Activated CD4-positive, alpha-beta T cell treated with anti-CD3 and anti-CD28 coated beads, Interleukin-2, amount 50 U/mL, for 16 hours (primary cell): ENCODE results near the gene RNF150.

Source experiments
- DNase-seq: peaks from one replicate; pipeline ENCODE4 v3.0.0-alpha.2; 2020

The RNF150 gene

DNA sequence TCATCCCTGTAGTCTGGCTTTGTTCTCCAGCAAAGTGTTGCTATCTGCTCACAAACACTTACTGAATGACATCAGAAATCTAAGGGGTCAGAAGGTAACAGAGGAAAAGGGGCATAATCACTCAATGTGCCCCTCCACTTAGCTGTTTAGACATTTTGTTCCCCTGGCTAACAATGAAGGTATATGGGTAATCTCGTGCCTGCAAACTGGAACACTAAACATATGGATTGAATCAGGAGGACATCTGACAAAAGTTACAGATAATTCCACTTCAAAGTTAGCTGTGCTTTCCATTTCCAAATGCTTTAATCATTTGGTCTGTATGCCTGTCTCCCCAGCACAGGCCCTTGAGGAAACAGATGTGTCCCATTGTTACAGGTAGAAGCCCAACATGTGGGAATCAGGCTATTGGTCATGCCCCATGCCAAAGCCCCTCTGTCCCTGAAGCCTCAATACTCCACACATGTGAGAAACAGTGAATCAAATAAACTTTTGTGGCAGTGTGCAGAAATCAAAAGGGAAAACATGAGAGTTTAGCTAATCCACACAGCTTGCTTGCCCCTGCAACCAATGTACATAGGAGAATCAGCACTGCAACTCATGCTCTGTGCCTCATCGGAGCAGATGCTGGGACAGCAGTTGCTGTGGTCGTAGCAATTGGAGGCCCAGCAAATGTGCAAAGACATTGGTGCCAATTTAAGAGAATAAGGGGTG, 111.7 kb downstream of the RNF150 start:
- DNase-seq = no peak

- DNase-seq = no peak
Measured at GRCh38 chr4:141020801-141021261, 112.4 kb downstream of the RNF150 start.

GRCh38 chr4:141019768-141020167, 113.5 kb downstream of the RNF150 start:
- no peak for DNase-seq

DNA sequence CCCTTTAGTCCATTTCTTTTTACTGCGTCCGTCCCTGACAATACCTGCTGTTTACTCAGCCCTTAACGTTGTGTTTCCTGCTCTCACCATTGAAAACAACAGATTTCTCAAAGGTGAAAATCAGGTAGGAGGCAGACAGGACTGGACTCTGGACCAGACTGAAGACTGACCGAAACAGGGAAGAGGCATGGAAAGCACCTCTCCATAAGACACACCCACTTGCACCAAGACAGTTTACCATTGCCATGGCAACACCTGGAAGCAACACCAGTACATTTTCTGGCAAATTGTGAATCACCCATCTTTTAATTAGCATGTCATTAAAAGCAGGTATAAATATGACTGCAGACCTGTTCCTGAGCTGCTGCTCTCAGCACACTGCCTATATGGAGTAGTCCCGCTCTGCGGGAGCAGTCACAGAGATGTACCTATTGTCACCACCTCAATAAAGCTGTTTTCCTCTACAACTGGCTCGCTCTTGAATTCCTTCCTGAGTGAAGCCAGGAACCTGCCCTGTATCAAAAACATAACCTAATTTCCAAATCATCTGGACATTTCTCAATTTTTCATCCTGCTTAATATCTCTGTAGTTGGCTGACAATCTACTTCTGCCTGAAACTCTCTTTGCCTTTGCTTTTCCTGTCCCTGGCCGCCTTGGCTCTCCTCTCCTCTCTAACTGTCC, 117.0 kb downstream of the RNF150 start:
- DNase-seq = no peak

GRCh38 chr4:141013899-141014298, 119.4 kb downstream of the RNF150 start:
- no peak for DNase-seq

DNA sequence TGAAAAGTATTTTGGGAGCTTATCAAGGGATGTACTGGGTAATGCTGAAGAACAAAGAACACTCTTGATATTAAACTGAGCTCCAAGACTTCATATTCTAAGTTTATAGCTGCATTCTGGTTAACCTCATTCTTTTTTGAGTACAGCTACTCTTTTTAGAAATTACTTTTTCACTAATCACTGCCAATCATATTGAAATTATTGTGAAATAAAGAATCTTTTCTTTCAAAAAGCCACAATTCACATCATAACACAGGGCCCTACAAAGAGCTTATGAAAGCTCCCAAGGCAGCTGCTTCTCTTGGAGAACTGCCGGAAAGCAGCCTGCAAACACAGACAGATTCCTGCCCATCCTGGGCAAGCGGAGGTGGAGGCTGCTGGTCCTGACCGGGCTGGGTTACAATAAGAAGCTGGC, 121.4 kb downstream of the RNF150 start:
- DNase-seq = no peak

- DNase-seq = no peak
Measured at GRCh38 chr4:141009931-141010330, 123.3 kb downstream of the RNF150 start.

DNA sequence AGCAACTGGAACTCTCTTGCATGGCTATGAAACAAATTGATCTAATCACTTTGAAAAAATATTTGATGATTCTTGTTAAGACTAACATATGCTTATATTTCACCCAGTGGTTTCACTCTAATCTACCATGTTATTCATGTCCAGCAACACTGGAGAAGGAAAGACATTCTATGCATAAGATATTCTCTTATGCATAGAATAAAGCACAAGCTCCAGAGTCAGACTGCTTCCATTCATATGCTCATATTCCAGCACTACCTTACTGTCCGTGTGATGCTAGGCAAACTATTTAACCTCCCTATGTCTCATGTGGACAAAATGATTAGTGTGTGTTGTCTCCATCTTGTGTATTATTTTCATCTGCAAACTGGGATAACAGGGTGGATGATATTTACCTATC, 124.1 kb downstream of the RNF150 start:
- DNase-seq = no peak

DNA sequence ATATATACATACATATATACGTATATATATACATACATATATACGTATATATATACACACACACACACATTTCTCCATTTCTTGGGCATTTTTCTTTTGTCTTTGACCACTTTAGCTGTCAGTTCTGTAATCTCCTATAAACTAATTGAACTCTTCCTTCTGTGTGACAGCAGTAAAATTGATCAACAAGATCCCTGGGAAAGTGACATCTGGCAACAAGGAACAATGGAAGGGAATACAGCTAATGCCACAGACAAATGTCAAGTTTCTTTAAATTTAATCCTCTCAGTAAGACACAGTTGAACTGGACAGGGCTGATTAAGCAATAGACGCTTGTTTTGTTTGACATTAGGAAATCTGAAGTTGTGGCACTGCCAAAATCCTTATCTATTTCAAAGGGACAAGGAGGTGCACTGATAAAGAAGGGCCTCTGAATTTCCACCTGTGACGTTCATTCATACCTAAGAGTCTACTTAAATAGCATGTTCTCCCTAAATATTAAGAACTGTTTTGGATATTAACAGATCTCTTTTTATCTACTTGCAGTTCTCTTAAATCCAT, 126.9 kb downstream of the RNF150 start:
- DNase-seq = no peak

DNA sequence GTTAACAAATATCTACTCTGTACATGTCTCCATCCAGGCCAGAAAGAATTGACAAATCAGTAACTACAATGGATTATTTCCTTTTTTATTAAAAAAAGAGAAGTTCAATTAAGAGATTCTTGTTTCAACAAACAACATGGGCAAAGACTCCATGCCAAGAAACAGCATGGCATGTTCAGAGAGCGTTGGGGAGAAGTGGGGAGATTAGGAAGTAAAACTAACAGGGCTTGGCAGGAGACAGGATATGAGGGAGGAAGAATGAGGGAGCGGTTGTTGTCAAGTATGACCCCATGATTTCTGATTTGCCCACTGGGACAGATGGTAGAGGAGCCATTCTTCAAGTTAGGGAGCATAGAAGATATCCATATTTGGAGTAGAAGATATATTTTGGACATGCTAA, 128.4 kb downstream of the RNF150 start:
- DNase-seq = no peak

GRCh38 chr4:141003193-141003592, 130.1 kb downstream of the RNF150 start:
- no peak for DNase-seq

GRCh38 chr4:141002323-141002805, 130.9 kb downstream of the RNF150 start:
- DNase-seq = no peak

- no peak for DNase-seq
Measured at GRCh38 chr4:140996766-140997165, 136.5 kb downstream of the RNF150 start.

GRCh38 chr4:140995058-140995457, 138.2 kb downstream of the RNF150 start:
- DNase-seq = no peak

- no peak for DNase-seq
Measured at GRCh38 chr4:140994015-140994414, 139.3 kb downstream of the RNF150 start.

GRCh38 chr4:140993370-140993769, 139.9 kb downstream of the RNF150 start:
- DNase-seq = no peak

DNA sequence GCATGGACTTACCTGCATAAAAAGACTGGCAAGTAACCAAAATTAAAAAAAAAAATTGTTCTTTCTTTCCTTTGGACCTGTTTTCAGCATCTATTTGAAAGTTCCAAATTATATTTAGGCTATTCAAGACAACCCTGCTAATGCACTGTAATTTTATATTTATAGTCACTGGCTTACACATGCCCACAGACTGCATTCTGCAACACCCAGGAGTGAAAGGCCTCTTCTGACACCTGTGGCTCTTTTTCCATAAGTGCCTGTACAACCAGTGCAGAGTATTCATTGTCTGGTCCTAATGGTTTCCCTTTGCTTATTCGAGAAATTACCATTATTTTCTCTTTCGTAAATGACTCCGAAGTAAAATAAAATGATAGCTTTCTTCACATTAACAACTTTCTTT, 143.3 kb downstream of the RNF150 start:
- no peak for DNase-seq

- no peak for DNase-seq
Measured at GRCh38 chr4:140986045-140986444, 147.2 kb downstream of the RNF150 start.

DNA sequence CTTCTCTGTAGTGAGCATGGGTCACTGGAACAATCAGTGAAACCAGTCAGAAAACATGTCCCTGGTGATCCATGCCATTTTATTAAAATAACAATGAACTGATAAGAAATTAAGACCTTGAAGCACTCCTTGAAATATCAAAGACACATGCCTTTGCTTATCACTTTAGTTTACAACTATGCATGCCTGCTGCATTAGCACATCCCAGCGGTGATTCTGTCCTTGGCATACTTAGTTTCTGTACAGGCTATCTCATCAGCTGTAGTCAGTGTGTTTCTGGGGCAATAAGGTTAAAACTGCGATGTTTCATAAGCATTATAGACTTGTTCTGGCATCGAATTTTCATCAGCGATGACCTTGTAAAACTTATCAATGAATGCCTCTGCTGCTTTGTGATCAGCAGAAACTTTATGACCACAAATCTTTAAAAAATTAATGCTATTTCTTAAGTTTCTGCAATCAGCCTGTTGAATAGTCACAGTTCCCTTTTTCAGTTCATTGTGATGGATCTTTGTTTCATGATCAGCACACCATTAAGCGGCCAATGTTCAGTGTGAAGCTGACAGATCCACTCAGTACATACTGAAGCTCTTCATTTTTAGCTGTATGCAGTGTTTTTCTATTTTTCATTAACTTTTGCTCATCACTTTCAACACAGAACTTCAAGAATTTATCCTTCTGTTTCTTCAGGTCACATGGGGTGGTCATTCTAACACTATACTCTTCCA, 150.5 kb downstream of the RNF150 start:
- DNase-seq = no peak

DNA sequence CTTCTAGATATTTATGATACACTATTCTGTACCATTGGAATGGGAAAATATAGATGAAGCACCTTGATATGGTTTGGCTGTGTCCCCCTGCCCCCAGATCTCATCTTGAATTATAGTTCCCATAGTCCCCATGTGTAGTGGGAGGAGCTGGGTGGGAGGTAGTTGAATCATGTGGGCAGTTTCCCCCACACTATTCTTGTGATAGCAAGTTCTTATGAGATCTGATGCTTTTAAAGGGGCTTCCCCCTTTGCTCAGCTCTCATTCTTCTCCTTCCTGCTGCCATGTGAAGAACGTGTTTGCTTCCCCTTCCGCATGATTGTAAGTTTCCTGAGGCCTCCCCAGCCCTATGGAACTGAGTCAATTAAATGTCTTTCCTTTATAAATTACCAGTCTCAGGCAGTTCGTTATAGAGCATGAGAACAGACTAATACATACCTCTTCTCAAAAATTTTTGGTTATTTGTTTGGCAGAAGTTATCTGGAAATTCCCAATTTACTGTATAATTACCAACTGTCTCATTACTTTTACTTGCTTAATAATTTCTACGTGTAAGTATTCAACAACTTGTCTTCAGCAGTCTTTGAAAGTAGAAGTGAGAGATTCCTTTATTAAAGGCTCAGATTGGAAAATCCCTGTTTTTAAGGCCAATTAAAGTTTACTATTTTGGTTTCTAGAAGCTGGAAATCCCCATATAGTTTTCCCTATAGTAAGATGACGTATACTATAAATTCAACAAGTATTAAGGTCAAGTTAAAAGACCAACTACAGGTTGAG, 152.7 kb downstream of the RNF150 start:
- no peak for DNase-seq

DNA sequence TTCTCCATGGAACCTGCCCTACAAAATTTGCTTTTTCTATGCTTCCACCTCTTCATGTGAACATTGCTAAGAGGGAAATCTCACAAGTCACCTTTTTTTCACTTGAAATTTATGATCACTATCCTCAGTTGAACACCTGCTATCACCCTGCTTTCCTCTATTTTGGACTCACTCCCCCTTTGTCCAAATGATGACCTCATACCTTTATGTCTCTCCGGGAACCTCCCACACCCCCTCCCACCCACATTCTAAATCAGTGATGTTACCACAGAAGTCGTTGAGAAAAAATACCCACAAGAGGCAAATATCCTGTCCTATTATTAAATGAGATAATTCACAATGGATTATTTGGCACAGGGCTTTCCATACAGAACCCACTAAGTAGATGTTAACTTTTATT, 156.5 kb downstream of the RNF150 start:
- no peak for DNase-seq

- DNase-seq = no peak
Measured at GRCh38 chr4:140971077-140971792, 162.0 kb downstream of the RNF150 start.
